GM12878 (cell line): ENCODE data around the gene ERCC1. TPM values are rescaled to one million over a fixed set of nuclear protein-coding genes. Genes with fewer than 3 reads are reported as not detected.

ENCODE experiments used
- ATAC-seq: fragments of 200-7000 bp; cut with Tn5 transposase; 3 replicates; pipeline ENCODE4 v1.9.1; 2020; ENCODE audit warnings: mild to moderate bottlenecking, moderate library complexity
- BruUV-seq: library from RNA; stranded (reverse); fragments of 400-500 nt; replicated peaks from 2 replicates; lab custom pipeline; 2021; lab: Mats Ljungman, UMichigan
- CTCF ChIA-PET: fragments of 300-600 bp; sonication (Branson Sonifier 250); formaldehyde crosslinking; extraction: SDS; loops from one replicate; lab custom pipeline; 2021; ENCODE audit warnings: inconsistent platforms; lab: Yijun Ruan, JAX
- POLR2A ChIA-PET: fragments of 350-600 bp; formaldehyde crosslinking; extraction: SDS; loops from one replicate; lab custom pipeline; 2021; ENCODE audit warnings: inconsistent platforms; lab: Charles Lee
- RAD21 ChIA-PET: fragments of 300-600 bp; sonication (Branson Sonifier 250); formaldehyde crosslinking; loops from one replicate; lab custom pipeline; 2023; ENCODE audit warnings: antibody characterized with exemption; ENCODE audit not compliant: unreplicated experiment; lab: Charles Lee
- SMC1A ChIA-PET: fragments of 300-600 bp; sonication (Branson Sonifier 250); formaldehyde crosslinking; loops from one replicate; lab custom pipeline; 2023; ENCODE audit not compliant: unreplicated experiment, uncharacterized antibody; lab: Charles Lee
- DNase-seq: peaks from one replicate; pipeline ENCODE4 v3.0.0-alpha.2; 2011; ENCODE audit warnings: low read depth, low spot score
- FAIRE-seq: peaks from 3 replicates; lab custom pipeline; 2011; peaks lifted over from hg19 to GRCh38; lab: Jason Lieb, UNC
- H2AFZ ChIP-seq: 2 replicates; pipeline ENCODE4 v1.6.0; 2011; ENCODE audit warnings: low read depth, low read length, control low read depth; ENCODE audit not compliant: control insufficient read depth
- H3K27ac ChIP-seq: 2 replicates; pipeline ENCODE4 v1.5.1; 2011; ENCODE audit warnings: control low read depth; ENCODE audit not compliant: control insufficient read depth, insufficient read depth
- H3K27me3 ChIP-seq, 2 experiments: replicated peaks in 1 of 2; 2 replicates each; pipeline versions ENCODE4 v1.6.0 to v1.6.1; 2011; ENCODE audit warnings: low read length in 1 of 2; ENCODE audit not compliant: control insufficient read depth in 2 of 2, insufficient read depth in 2 of 2
- H3K36me3 ChIP-seq, 2 experiments: 2 replicates each; pipeline ENCODE4 v1.5.1; 2011; ENCODE audit warnings: low read length in 1 of 2; ENCODE audit not compliant: control insufficient read depth in 2 of 2, insufficient read depth in 2 of 2
- H3K4me1 ChIP-seq: 2 replicates; pipeline ENCODE4 v1.6.1; 2011; ENCODE audit warnings: mild to moderate bottlenecking, low read length, moderate library complexity, mixed read lengths; ENCODE audit not compliant: control insufficient read depth, insufficient read depth
- H3K4me2 ChIP-seq: 2 replicates; pipeline ENCODE4 v1.6.0; 2011; ENCODE audit warnings: control low read depth; ENCODE audit not compliant: control insufficient read depth, insufficient read depth
- H3K4me3 ChIP-seq: fragments of 200-600 bp; sonication (generic); 2 replicates; pipeline ENCODE4 v1.5.1; 2016
- H3K79me2 ChIP-seq: 2 replicates; pipeline ENCODE4 v1.6.0; 2011; ENCODE audit warnings: low read length; ENCODE audit not compliant: control insufficient read depth, insufficient read depth
- H3K9ac ChIP-seq: 2 replicates; pipeline ENCODE4 v1.8.0; 2011; ENCODE audit warnings: low read length, control low read depth, mixed read lengths; ENCODE audit not compliant: control insufficient read depth, insufficient read depth
- H3K9me3 ChIP-seq: replicated peaks from 3 replicates; pipeline ENCODE4 v1.5.1; 2011; ENCODE audit warnings: mild to moderate bottlenecking, low read length; ENCODE audit not compliant: control insufficient read depth, insufficient read depth
- H4K20me1 ChIP-seq: 2 replicates; pipeline ENCODE4 v1.6.0; 2011; ENCODE audit not compliant: control insufficient read depth, insufficient read depth
- FOXM1 ChIP-seq: IDR thresholded peaks from 2 replicates; pipeline ENCODE4 v1.6.1; 2012; ENCODE audit warnings: low read depth, mild to moderate bottlenecking, inconsistent platforms, low read length, moderate library complexity
- HDAC2 ChIP-seq: fragments of 200-600 bp; sonication (generic); IDR thresholded peaks from 2 replicates; pipeline ENCODE4 v1.6.1; 2017
- MYC ChIP-seq: IDR thresholded peaks from 2 replicates; pipeline ENCODE4 v1.6.1; 2011; ENCODE audit warnings: mild to moderate bottlenecking, low read length, moderate library complexity, inconsistent platforms; ENCODE audit not compliant: insufficient read depth, insufficient replicate concordance, insufficient read length, severe bottlenecking
- NBN ChIP-seq: fragments of 450-650 bp; IDR thresholded peaks from 2 replicates; pipeline ENCODE4 v1.6.1; 2016
- SMAD1 ChIP-seq: fragments of 450-650 bp; IDR thresholded peaks from 2 replicates; pipeline ENCODE4 v1.6.1; 2018; ENCODE audit warnings: mild to moderate bottlenecking, low read depth; ENCODE audit not compliant: partially characterized antibody
- STAT1 ChIP-seq: fragments of 450-650 bp; conservative IDR thresholded peaks from 2 replicates; pipeline ENCODE4 v1.6.1; 2014; ENCODE audit warnings: antibody characterized with exemption, mild to moderate bottlenecking
- WGBS: methylation state at CpG from one replicate; pipeline ENCODE4 v1.1.6; 2016; ENCODE audit warnings: low lambda C conversion rate; ENCODE audit not compliant: insufficient replicate concordance, insufficient coverage; ENCODE audit errors: missing lambda C conversion rate; 5-methylcytosine and 5-hydroxymethylcytosine counted together
- in situ Hi-C: fragments of 300-500 bp; cut with MboI; formaldehyde crosslinking; loops from 9 replicates; pipeline ENCODE4 v1.14.3; 2018; ENCODE audit warnings: mixed read lengths
- intact Hi-C: fragments of 100-400 bp; cut with micrococcal nuclease; formaldehyde crosslinking; loops from one replicate; pipeline ENCODE4 v1.14.2; 2022; ENCODE audit not compliant: unreplicated experiment
- polyA plus RNA-seq, 11 experiments: library from polyadenylated mRNA; depleted of rRNA in 4 of 11; unstranded in 6 of 11; stranded (reverse) in 5 of 11; fragments of >200 nt; fragmentation: Nextera tagmentation in 4 of 11; fragmentation: Illumina TruSeq in 1 of 11; extraction: Ambion mirVana in 4 of 11; extraction: Trizol in 1 of 11; gene quantifications; 1 replicate in 1 of 11; 2 replicates in 10 of 11; pipeline versions ENCODE4 v1.2.1 to v1.2.3, GENCODE V29; 2011 to 2016; ENCODE audit warnings: inconsistent platforms in 2 of 11, missing spikeins in 2 of 11, low read depth in 1 of 11
- total RNA-seq, 4 experiments: library from RNA; depleted of rRNA in 3 of 4; stranded (reverse); fragments of >200 nt in 3 of 4; fragmentation: Illumina TruSeq in 1 of 4; extraction: Trizol in 1 of 4; gene quantifications; 2 replicates each; pipeline versions ENCODE4 v1.2.1 to v1.2.3, GENCODE V29; 2013 to 2021
- TF ChIP-seq, protein P1 (sequence below): IDR thresholded peaks from 2 replicates; pipeline ENCODE4 v1.6.1; 2012; ENCODE audit warnings: low read depth, low read length, improper control_type of control experiment
- TF ChIP-seq, protein P2 (sequence below): fragments of 450-650 bp; IDR thresholded peaks from 2 replicates; pipeline ENCODE4 v1.6.1; 2014; ENCODE audit warnings: mild to moderate bottlenecking
- TF ChIP-seq, protein P3 (sequence below): fragments of 450-650 bp; IDR thresholded peaks from 2 replicates; pipeline ENCODE4 v1.6.1; 2017; ENCODE audit warnings: borderline replicate concordance
- TF ChIP-seq, protein P4 (sequence below): IDR thresholded peaks from 2 replicates; pipeline ENCODE4 v1.6.1; 2012; ENCODE audit warnings: low read depth, low read length, improper control_type of control experiment
- TF ChIP-seq, protein P5 (sequence below): IDR thresholded peaks from 2 replicates; pipeline ENCODE4 v1.6.1; 2011; ENCODE audit warnings: borderline replicate concordance, low read depth, mild to moderate bottlenecking, moderate library complexity, mixed read lengths, low read length; ENCODE audit not compliant: insufficient read depth; ENCODE audit errors: extremely low read length

The ERCC1 gene
- total and polyA plus RNA-seq, 10 of the 15 experiments (the other 5 are each of a cell fraction or from before 2014, with no cell fraction given) = 14.7 to 104 (median 61.1) TPM

DNA sequence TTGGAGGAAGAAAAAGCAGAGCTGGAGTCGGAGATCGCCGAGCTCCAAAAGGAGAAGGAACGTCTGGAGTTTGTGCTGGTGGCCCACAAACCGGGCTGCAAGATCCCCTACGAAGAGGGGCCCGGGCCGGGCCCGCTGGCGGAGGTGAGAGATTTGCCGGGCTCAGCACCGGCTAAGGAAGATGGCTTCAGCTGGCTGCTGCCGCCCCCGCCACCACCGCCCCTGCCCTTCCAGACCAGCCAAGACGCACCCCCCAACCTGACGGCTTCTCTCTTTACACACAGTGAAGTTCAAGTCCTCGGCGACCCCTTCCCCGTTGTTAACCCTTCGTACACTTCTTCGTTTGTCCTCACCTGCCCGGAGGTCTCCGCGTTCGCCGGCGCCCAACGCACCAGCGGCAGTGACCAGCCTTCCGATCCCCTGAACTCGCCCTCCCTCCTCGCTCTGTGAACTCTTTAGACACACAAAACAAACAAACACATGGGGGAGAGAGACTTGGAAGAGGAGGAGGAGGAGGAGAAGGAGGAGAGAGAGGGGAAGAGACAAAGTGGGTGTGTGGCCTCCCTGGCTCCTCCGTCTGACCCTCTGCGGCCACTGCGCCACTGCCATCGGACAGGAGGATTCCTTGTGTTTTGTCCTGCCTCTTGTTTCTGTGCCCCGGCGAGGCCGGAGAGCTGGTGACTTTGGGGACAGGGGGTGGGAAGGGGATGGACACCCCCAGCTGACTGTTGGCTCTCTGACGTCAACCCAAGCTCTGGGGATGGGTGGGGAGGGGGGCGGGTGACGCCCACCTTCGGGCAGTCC, 49.0 kb upstream of the ERCC1 start (continued):
- TF ChIP-seq, protein P1, sequence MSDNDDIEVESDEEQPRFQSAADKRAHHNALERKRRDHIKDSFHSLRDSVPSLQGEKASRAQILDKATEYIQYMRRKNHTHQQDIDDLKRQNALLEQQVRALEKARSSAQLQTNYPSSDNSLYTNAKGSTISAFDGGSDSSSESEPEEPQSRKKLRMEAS = no peak
- TF ChIP-seq SMAD1 (no peak), MYC (no peak), STAT1 (no peak)
- TF ChIP-seq, protein P2, sequence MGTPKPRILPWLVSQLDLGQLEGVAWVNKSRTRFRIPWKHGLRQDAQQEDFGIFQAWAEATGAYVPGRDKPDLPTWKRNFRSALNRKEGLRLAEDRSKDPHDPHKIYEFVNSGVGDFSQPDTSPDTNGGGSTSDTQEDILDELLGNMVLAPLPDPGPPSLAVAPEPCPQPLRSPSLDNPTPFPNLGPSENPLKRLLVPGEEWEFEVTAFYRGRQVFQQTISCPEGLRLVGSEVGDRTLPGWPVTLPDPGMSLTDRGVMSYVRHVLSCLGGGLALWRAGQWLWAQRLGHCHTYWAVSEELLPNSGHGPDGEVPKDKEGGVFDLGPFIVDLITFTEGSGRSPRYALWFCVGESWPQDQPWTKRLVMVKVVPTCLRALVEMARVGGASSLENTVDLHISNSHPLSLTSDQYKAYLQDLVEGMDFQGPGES = no peak
- TF ChIP-seq, protein P3, sequence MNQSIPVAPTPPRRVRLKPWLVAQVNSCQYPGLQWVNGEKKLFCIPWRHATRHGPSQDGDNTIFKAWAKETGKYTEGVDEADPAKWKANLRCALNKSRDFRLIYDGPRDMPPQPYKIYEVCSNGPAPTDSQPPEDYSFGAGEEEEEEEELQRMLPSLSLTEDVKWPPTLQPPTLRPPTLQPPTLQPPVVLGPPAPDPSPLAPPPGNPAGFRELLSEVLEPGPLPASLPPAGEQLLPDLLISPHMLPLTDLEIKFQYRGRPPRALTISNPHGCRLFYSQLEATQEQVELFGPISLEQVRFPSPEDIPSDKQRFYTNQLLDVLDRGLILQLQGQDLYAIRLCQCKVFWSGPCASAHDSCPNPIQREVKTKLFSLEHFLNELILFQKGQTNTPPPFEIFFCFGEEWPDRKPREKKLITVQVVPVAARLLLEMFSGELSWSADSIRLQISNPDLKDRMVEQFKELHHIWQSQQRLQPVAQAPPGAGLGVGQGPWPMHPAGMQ = no peak

DNA sequence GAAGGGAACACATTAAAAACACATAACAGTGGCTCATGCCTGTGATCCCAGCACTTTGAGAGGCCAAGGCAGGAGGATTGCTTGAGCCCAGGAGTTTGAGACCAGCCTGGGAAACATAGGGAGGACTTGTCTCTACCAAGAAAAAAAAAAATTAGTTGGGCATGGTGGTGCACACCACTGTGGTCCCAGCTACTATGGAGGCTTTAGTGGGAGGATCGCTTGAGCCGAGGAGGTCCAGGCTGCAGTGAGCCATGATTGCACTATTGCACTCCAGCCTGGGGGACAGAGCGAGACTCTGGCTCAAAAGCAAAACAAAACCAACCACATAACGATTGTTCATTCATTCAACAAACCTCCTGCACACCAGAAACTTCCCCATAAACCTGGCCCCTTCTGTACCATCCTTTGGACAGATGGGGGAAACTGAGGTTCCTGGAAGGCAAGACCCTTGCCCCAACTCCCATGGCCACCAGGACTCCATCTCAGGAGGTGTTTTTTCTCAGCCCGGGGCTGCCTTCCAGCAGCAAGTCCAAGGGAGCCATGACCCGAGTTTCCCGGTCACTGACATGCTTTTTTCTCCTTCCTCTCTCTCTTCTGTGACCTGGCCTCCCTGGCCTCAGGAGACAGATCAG, 48.3 kb upstream of the ERCC1 start:
- Histone ChIP-seq H3K36me3 (no peaks in the 10 kb centered on the region), H3K9me3 (no peaks in the 10 kb centered on the region), H3K4me1 (peaks cover 14% of the 10 kb centered on the region), H2AFZ (no peak overlapping the region), H4K20me1 (peaks cover 3% of the 10 kb centered on the region; the same call in 1 of the 2 replicates), H3K4me2 (no peak overlapping the region), H3K9ac (no peak overlapping the region), H3K27ac (no peak overlapping the region), H3K79me2 (no peaks in the 10 kb centered on the region), H3K4me3 (no peak overlapping the region)
- CTCF ChIA-PET = interaction anchor here (1.1 to 1.6 kb wide), 2 partner anchors 33 to 41 kb away, joined by 3 to 7 read pairs; no protein-coding TSS in a partner anchor
- POLR2A ChIA-PET = no interaction called here
- FAIRE-seq (no peak), DNase-seq (no peak), ATAC-seq (no peak)
- BruUV-seq = no TSS peak
- SMC1A ChIA-PET = interaction anchor here (1.3 kb wide), 1 partner anchor 14 kb away, joined by 4 read pairs; no protein-coding TSS in a partner anchor
- in situ Hi-C loops (loop anchor here (25.0 kb wide), 1 partner anchor 1710 kb away; the partner anchor contains the start of gene SMG9), intact Hi-C loops (loop anchor here (10.0 kb wide), 1 partner anchor 397 kb away; the partner anchor contains the start of genes GEMIN7 and ZNF296)
- RAD21 ChIA-PET = no interaction called here
- WGBS = 27% methylated on average over 7 of the region's 7 CpGs
- TF ChIP-seq HDAC2 (no peak), NBN (no peak), FOXM1 (no peak)
- TF ChIP-seq, protein P4, sequence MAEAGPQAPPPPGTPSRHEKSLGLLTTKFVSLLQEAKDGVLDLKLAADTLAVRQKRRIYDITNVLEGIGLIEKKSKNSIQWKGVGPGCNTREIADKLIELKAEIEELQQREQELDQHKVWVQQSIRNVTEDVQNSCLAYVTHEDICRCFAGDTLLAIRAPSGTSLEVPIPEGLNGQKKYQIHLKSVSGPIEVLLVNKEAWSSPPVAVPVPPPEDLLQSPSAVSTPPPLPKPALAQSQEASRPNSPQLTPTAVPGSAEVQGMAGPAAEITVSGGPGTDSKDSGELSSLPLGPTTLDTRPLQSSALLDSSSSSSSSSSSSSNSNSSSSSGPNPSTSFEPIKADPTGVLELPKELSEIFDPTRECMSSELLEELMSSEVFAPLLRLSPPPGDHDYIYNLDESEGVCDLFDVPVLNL = no peak
- TF ChIP-seq, protein P5, sequence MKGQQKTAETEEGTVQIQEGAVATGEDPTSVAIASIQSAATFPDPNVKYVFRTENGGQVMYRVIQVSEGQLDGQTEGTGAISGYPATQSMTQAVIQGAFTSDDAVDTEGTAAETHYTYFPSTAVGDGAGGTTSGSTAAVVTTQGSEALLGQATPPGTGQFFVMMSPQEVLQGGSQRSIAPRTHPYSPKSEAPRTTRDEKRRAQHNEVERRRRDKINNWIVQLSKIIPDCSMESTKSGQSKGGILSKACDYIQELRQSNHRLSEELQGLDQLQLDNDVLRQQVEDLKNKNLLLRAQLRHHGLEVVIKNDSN = no peak
- TF ChIP-seq, all 136 proteins: peak for 0
- peaks cover 0 to 2% of the 10 kb centered on the region in 2 experiments; a peak in 2 of 4 replicates for H3K27me3 ChIP-seq
